Neural cell (in vitro differentiated cells): ENCODE measurements around the gene SERPINB10. TPM values are rescaled to one million over a fixed set of nuclear protein-coding genes. Genes with fewer than 3 reads are reported as not detected.

Experiments used
- H2AFZ ChIP-seq: fragments of 200-600, 300-800 bp; sonication (generic), shearing (Covaris generic); 2 replicates; pipeline ENCODE4 v1.6.0; 2014; ENCODE audit warnings: low read depth, mild to moderate bottlenecking, antibody characterized with exemption, low read length, moderate library complexity
- H3F3A ChIP-seq: fragments of 200-600 bp; shearing (Covaris generic); 2 replicates; pipeline ENCODE4 v1.6.1; 2016; ENCODE audit warnings: mild to moderate bottlenecking, moderate library complexity, mixed read lengths, antibody characterized with exemption, low read length; ENCODE audit not compliant: insufficient read depth, poor library complexity, severe bottlenecking
- H3K27ac ChIP-seq: fragments of 200-600, 300-800 bp; sonication (generic), shearing (Covaris generic); 2 replicates; pipeline ENCODE4 v1.5.1; 2014; ENCODE audit warnings: mild to moderate bottlenecking, low read length, moderate library complexity
- H3K27me3 ChIP-seq: fragments of 300-800, 200-600 bp; sonication (generic), shearing (Covaris generic); 2 replicates; pipeline ENCODE4 v1.6.0; 2014; ENCODE audit warnings: mild to moderate bottlenecking, low read depth, low read length, moderate library complexity; ENCODE audit not compliant: insufficient read depth
- H3K36me3 ChIP-seq: fragments of 300-800, 200-600 bp; sonication (generic), shearing (Covaris generic); 2 replicates; pipeline ENCODE4 v1.5.1; 2014; ENCODE audit warnings: mild to moderate bottlenecking, antibody characterized with exemption, low read length, moderate library complexity; ENCODE audit not compliant: insufficient read depth
- H3K4me2 ChIP-seq: fragments of 300-800, 200-600 bp; sonication (generic), shearing (Covaris generic); 2 replicates; pipeline ENCODE4 v1.6.0; 2014; ENCODE audit warnings: mild to moderate bottlenecking, low read length
- H3K4me3 ChIP-seq: fragments of 300-800, 200-600 bp; sonication (generic), shearing (Covaris generic); 2 replicates; pipeline ENCODE4 v1.5.1; 2014; ENCODE audit warnings: mild to moderate bottlenecking, low read length, moderate library complexity
- H3K79me2 ChIP-seq: fragments of 200-600 bp; shearing (Covaris generic); replicated peaks from 2 replicates; pipeline ENCODE4 v1.6.0; 2014; ENCODE audit warnings: mild to moderate bottlenecking, low read length, moderate library complexity; ENCODE audit not compliant: insufficient read depth
- H3K9ac ChIP-seq: fragments of 300-800, 200-600 bp; sonication (generic), shearing (Covaris generic); 2 replicates; pipeline ENCODE4 v1.6.1; 2016; ENCODE audit warnings: mild to moderate bottlenecking, low read length, mixed read lengths
- H3K9me2 ChIP-seq: fragments of 200-600 bp; shearing (Covaris generic); 2 replicates; pipeline ENCODE4 v1.6.1; 2016; ENCODE audit warnings: mild to moderate bottlenecking, low read length, mixed read lengths; ENCODE audit not compliant: insufficient read depth
- H3K9me3 ChIP-seq: fragments of 200-600, 300-800 bp; sonication (generic), shearing (Covaris generic); 2 replicates; pipeline ENCODE4 v1.6.1; 2016; ENCODE audit warnings: mild to moderate bottlenecking, mixed run types, low read length, moderate library complexity, mixed read lengths
- H4K20me1 ChIP-seq: fragments of 200-600 bp; shearing (Covaris generic); 2 replicates; pipeline ENCODE4 v1.6.1; 2016; ENCODE audit warnings: mild to moderate bottlenecking, mixed run types; ENCODE audit not compliant: insufficient read depth
- CTCF ChIP-seq: fragments of 450-650 bp; IDR thresholded peaks from 2 replicates; pipeline ENCODE4 v1.5.1; 2014; ENCODE audit warnings: antibody characterized with exemption, mild to moderate bottlenecking, moderate library complexity; ENCODE audit not compliant: poor library complexity, severe bottlenecking
- EP300 ChIP-seq: fragments of 450-650 bp; conservative IDR thresholded peaks from 2 replicates; pipeline ENCODE4 v1.6.1; 2014; ENCODE audit warnings: antibody characterized with exemption, mild to moderate bottlenecking, moderate library complexity; ENCODE audit not compliant: poor library complexity, severe bottlenecking
- EZH2 ChIP-seq: fragments of 200-600, 300-800 bp; shearing (Covaris generic), sonication (generic); IDR thresholded peaks from 2 replicates; pipeline ENCODE4 v1.6.1; 2014; ENCODE audit warnings: antibody characterized with exemption, low read length, borderline replicate concordance, mild to moderate bottlenecking; ENCODE audit not compliant: insufficient read depth, poor library complexity, severe bottlenecking
- MXI1 ChIP-seq: fragments of 450-650 bp; conservative IDR thresholded peaks from 2 replicates; pipeline ENCODE4 v1.6.1; 2014; ENCODE audit warnings: antibody characterized with exemption, mild to moderate bottlenecking; ENCODE audit not compliant: poor library complexity, severe bottlenecking
- POLR2AphosphoS5 ChIP-seq: IDR thresholded peaks from 2 replicates; pipeline ENCODE4 v1.6.1; 2012
- RAD21 ChIP-seq: fragments of 450-650 bp; conservative IDR thresholded peaks from 2 replicates; pipeline ENCODE4 v1.6.1; 2014; ENCODE audit warnings: antibody characterized with exemption, mild to moderate bottlenecking, moderate library complexity
- REST ChIP-seq: IDR thresholded peaks from 2 replicates; pipeline ENCODE4 v1.6.1; 2012; ENCODE audit warnings: borderline replicate concordance
- SMC3 ChIP-seq: fragments of 450-650 bp; conservative IDR thresholded peaks from 2 replicates; pipeline ENCODE4 v1.6.1; 2014; ENCODE audit warnings: antibody characterized with exemption, mild to moderate bottlenecking, moderate library complexity; ENCODE audit not compliant: poor library complexity
- TAF1 ChIP-seq: IDR thresholded peaks from 2 replicates; pipeline ENCODE4 v1.6.1; 2012; ENCODE audit warnings: low read depth
- polyA plus RNA-seq: library from polyadenylated mRNA; depleted of rRNA; stranded (reverse); fragments of >200 nt; gene quantifications from 2 replicates; pipeline ENCODE4 v1.2.3, GENCODE V29; 2014

Gene SERPINB10
- polyA plus RNA-seq, 1 donor from 2014 or later, result not detected

- no peaks in the 10 kb centered on the region for H3K27me3 ChIP-seq
- peaks cover under 1% of the 10 kb centered on the region for H3K79me2 ChIP-seq
- no peaks in the 10 kb centered on the region for H4K20me1 ChIP-seq
- no peaks in the 10 kb centered on the region for H3F3A ChIP-seq
- no peaks in the 10 kb centered on the region for H3K9me2 ChIP-seq
- H3K27ac ChIP-seq, result no peak overlapping the region
- no peak overlapping the region for H3K9ac ChIP-seq
- H3K4me3 ChIP-seq, result no peak overlapping the region
- H3K9me3 ChIP-seq, result no peaks in the 10 kb centered on the region
- H2AFZ ChIP-seq, result no peak overlapping the region
- no peak for TF ChIP-seq POLR2AphosphoS5
- TF ChIP-seq CTCF, result peak; percentile 43
- H3K36me3 ChIP-seq, result no peaks in the 10 kb centered on the region
- no peak overlapping the region for H3K4me2 ChIP-seq
Measured at GRCh38 chr18:63963615-63964256, 56.0 kb downstream of the SERPINB10 start.

- no peaks in the 10 kb centered on the region for H3K9me3 ChIP-seq
- H3K27me3 ChIP-seq, result no peaks in the 10 kb centered on the region
- H3K9ac ChIP-seq, result no peak overlapping the region
- no peaks in the 10 kb centered on the region for H3K9me2 ChIP-seq
- no peaks in the 10 kb centered on the region for H3K36me3 ChIP-seq
- no peak overlapping the region for H2AFZ ChIP-seq
- H3K27ac ChIP-seq, result no peak overlapping the region
- no peak overlapping the region for H3K4me3 ChIP-seq
- H3F3A ChIP-seq, result no peaks in the 10 kb centered on the region
- H3K79me2 ChIP-seq, result peaks cover 3% of the 10 kb centered on the region
- TF ChIP-seq CTCF, result no peak
- TF ChIP-seq REST, result no peak
- TF ChIP-seq SMC3, result no peak
- no peak for TF ChIP-seq POLR2AphosphoS5
- no peak for TF ChIP-seq EZH2
- no peak for TF ChIP-seq MXI1
- no peak for TF ChIP-seq EP300
- TF ChIP-seq TAF1, result no peak
- TF ChIP-seq RAD21, result no peak
- no peaks in the 10 kb centered on the region for H4K20me1 ChIP-seq
- H3K4me2 ChIP-seq, result no peak overlapping the region
Measured at GRCh38 chr18:63964908-63965307, 57.1 kb downstream of the SERPINB10 start.
